HG03095 (cell line): ENCODE data around the gene WNT6.
"Not testable (repeated sequence)": the region's sequence is repeated elsewhere in the genome, so short reads cannot be mapped to it uniquely, and the experiment has no call there.

Experiments used
- ATAC-seq: cut with Tn5 transposase; IDR thresholded peaks from one replicate; pipeline ENCODE4 v1.9.1; 2021; ENCODE audit warnings: moderate library complexity; ENCODE audit not compliant: unreplicated experiment

Gene WNT6

DNA sequence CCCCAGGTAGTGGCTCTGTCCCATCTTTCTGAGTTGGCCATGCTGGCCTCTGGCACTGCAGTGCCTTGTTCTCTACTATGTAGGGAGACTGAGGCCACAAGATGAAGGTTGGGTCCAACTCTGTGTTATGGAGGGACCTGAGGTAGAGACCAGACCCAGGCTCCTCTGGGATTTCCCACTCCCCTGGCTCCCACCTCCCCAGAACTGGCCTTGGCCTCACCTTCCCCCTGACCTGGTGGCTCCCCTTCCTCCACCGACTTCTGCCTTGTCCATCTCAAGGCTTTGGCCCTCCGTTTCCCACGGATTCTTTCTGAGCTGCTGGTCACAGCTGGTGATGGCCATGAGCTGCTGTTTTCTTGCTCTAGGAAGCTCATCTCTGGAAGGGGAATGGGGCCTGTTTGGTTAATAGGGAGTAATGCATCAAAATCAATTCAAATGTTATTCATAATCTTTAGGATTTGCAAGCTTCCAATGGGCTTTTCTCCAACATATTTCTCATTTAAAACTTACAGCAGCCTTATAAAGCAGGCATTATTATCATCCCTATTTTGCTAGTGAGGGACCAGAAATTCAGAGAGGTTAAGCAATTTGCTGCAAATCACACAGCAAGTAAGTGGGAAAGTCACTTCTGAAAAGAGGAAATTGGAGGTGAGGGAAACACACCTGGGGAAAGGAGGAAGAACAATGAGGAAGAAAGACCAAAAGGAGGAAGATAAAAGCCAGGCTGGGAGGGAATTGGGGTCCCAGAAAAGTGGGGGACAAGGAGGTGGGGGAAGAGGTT lies 28.9 kb upstream of the WNT6 start:
- ATAC-seq: no peak

- no peak for ATAC-seq
Measured at GRCh38 chr2:218831378-218831990, 28.1 kb upstream of the WNT6 start, which contains the start of gene PRKAG3. TSS of gene PRKAG3 (minus strand) at chr2:218831803.

DNA sequence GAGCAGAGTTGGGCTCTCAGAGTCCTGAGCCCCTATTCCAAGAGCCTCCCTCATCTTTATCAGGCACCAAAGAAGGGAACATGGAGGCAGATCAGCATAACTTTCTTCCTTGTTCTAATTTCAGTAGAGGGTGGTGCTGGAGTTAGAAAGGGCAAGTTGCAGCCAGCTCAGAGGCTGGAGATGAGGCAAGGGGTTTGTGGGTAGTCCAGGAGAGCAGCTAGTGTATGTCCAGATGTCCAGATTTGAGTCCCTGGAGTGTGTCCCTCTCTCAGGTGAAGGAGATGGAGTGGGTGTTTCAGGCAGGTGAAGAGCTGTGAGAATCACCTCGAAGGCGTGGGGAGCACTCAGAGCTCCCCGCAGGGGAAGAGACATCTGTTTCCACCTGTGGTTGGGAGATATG lies 27.5 kb upstream of the WNT6 start:
- ATAC-seq: no peak

GRCh38 chr2:218832520-218832919 lies 27.1 kb upstream of the WNT6 start:
- no peak for ATAC-seq

- no peak for ATAC-seq
Measured at GRCh38 chr2:218833023-218833609, 26.5 kb upstream of the WNT6 start.

GRCh38 chr2:218834685-218835084 lies 24.9 kb upstream of the WNT6 start:
- ATAC-seq: no peak

GRCh38 chr2:218837495-218837894 lies 22.1 kb upstream of the WNT6 start:
- no peak for ATAC-seq

DNA sequence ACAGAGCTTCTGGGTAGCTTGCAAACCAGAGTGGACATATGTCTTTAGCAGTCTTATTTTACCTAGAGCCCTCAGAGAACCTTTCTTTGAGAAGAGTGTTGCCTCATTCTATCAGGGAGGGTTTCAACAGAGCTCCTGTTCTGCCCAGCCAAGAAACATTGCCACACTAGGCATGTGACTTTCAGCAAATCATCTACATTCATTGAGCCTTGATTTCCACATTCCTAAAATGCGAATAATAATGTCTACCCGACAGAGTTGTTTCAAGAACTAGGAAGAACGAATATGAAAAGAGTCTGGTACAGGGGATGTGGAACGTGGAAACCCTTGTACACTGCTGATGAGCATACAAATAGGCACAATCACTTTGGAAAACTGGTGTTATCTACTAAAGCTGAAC lies 20.2 kb upstream of the WNT6 start:
- no peak for ATAC-seq

DNA sequence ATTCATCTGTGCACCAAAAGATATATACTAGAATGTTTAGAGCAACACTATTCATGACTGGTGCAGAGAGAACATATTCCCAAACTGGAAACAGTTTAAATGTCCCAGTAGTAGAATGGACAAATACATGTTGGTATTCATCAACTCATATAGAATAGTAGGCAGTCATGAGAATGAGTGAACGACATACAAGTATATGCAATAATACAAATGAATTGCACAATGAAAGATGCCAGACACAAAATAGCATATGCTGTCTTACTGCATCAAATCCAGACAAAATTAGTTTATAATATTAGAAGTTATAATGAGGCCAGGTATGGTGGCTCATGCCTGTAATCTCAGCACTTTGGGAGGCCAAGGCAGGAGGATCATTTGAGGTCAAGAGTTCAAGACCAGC lies 19.7 kb upstream of the WNT6 start:
- ATAC-seq: no peak

DNA sequence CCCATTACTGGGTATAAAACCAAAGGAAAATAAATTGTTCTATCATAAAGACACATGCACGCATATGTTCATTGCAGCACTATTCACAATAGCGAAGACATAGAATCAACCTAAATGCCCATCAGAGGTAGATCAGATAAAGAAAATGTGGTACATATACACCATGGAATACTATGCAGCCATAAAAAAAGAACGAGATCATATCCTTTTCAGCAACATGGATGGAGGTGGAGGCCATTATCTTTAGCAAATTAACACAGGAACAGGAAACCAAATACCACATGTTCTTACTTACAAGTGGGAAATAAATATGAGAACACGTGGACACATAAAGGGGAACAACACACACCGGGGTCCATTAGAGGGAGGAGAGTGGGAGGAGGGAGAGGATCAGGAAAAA lies 15.3 kb upstream of the WNT6 start:
- ATAC-seq: not testable (repeated sequence)

DNA sequence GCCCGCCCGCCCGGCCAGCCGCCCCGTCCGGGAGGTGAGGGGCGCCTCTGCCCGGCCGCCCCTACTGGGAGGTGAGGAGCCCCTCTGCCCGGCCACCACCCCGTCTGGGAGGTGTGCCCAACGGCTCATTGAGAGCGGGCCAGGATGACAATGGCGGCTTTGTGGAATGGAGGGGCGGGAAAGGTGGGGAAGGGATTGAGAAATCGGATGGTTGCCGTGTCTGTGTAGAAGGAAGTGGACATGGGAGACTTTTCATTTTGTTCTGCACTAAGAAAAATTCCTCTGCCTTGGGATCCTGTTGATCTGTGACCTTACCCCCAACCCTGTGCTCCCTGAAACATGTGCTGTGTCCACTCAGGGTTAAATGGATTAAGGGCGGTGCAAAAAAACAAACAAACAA lies 12.6 kb upstream of the WNT6 start:
- not testable (repeated sequence) for ATAC-seq

- ATAC-seq: no peak
Measured at GRCh38 chr2:218849721-218850120, 9.9 kb upstream of the WNT6 start.

DNA sequence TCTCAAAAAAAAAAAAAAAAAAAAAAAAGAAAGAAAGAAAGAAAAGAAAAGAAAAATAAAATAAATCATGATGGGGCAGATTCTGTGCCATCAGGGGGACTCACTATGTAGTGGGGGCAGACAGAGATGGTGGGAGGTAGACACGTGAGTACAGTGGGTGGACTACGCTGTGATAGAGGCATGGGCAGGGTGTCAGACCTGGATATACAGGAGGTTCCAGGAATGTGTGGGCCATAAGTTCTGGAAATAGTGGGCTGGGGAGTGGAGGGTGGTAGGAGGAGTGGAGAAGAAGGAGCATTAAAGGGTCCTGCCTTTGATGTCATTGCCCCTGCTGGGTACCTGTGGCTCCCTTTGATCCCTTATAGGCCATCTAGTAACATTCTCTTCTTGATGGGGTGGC lies 8.8 kb upstream of the WNT6 start:
- no peak for ATAC-seq

DNA sequence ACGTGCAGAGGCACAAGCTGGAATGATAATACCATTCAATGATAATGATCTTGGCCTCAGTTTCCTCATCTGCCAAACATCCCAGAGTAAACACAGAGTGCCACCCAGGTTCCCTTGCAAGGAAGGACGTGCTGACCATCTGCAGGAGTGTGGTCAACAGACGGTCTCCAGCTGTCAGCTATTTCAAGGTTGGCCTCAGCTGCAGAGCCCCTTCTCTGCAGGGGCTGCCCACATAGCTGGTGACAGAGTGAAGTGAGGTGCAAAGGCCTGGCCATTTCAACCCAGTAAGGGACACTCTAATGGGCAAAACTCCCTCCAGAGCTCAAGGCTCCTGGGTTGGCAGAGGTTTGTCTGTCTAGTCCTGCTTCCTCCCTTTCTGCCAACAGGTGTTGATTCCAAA lies 8.3 kb upstream of the WNT6 start:
- no peak for ATAC-seq

GRCh38 chr2:218852911-218853667 lies 6.5 kb upstream of the WNT6 start:
- no peak for ATAC-seq

GRCh38 chr2:218853766-218854165 lies 5.8 kb upstream of the WNT6 start:
- no peak for ATAC-seq

GRCh38 chr2:218854860-218855259 lies 4.7 kb upstream of the WNT6 start:
- no peak for ATAC-seq

DNA sequence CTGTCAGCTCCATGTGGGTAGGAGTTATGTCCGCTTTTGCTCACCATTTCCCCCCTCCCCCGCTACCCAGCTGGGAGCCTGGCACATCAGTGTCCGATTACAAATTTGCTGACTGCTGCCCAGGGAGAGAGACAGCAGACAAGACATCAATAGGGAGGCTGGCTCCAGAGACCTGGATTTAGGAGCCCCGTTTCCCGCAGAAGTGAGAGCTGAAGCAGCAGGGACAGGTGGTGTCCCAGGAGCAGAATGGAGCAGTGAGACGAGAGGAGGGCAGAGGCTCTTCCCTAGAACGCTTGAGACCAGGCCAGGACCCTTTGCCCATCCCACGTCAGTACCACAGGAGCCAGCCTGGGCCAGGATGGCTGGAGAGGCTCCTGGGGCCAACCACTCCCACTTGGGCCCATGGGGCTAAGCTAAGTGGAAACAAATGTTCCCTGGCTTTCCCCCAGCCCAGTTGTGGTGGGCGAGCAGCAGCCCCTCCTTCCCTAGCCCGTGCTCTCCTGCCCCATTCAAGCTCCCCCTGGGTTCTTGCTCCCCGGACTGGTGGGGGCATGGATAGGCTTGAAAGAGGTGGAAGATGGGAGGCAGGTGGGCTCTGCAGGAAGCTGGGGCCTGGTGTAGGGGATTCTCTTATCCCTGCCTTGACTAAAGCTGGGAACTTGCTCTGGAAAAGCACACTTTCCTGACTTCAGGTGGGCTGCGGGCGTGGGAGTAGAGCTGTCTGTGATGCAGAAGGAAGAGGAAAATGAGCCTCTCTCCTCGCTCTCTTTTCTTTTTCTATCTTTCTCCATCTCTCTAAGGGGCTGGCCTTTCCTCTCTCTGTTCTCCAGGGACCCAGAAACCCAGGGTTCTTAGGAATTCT lies 4.1 kb upstream of the WNT6 start:
- ATAC-seq: no peak

GRCh38 chr2:218856167-218856895 lies 3.3 kb upstream of the WNT6 start:
- ATAC-seq: no peak

GRCh38 chr2:218856896-218857243 lies 2.7 kb upstream of the WNT6 start:
- ATAC-seq: no peak
